ENCODE data around the gene JTB.

The JTB gene

DNA sequence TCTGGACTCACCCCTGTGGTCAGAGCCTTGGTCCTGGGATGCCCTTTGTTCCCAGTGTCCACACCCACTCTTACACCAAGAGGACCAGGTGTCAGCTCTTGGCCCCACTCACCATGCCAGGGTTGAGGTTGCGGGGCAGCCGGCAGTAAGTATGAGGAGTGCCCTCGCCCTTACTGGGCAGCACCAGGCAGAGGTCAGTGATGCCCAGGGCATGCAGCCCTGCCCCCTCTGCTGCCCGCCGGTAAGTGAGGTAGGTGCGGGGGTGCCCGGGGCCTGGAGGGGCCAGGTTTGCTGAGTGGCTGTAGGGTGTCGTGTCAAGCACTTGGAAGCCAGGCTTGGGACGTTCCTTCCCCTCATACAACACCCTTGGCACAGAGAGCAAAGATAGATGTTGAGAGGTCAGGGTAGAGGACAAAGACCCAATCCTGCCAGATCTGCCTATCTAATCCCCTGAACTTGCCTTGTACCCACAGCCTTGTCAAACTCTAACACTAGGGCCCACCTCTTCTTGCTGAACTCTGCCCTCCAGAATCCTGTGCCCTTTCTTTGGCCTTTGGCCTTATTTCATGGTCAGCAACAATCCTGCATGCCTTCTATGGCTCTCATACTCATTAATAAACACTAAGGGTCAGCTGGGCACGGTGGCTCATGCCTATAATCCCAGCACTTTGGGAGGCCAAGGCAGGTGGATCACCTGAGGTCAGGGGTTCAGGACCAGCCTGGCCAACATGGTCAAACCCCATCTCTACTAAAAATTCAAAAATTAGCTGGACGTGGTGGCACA lies 34.5 kb downstream of the JTB start:
- Mint-ChIP-seq H3K36me3 (ENCODE audit: low read depth) (peaks cover 19% of the 10 kb centered on the region), H3K27me3 (ENCODE audit: low read depth) (no peaks in the 10 kb centered on the region), H3K4me1 (peaks cover 10% of the 10 kb centered on the region), H3K9me3 (no peaks in the 10 kb centered on the region), H3K4me3 (no peak overlapping the region), H3K27ac (no peak overlapping the region)
- TF ChIP-seq CTCF (IDR thresholded peaks at IDR 0.05; ENCODE audit: unreplicated experiment in 3 of 3), result no peak

DNA sequence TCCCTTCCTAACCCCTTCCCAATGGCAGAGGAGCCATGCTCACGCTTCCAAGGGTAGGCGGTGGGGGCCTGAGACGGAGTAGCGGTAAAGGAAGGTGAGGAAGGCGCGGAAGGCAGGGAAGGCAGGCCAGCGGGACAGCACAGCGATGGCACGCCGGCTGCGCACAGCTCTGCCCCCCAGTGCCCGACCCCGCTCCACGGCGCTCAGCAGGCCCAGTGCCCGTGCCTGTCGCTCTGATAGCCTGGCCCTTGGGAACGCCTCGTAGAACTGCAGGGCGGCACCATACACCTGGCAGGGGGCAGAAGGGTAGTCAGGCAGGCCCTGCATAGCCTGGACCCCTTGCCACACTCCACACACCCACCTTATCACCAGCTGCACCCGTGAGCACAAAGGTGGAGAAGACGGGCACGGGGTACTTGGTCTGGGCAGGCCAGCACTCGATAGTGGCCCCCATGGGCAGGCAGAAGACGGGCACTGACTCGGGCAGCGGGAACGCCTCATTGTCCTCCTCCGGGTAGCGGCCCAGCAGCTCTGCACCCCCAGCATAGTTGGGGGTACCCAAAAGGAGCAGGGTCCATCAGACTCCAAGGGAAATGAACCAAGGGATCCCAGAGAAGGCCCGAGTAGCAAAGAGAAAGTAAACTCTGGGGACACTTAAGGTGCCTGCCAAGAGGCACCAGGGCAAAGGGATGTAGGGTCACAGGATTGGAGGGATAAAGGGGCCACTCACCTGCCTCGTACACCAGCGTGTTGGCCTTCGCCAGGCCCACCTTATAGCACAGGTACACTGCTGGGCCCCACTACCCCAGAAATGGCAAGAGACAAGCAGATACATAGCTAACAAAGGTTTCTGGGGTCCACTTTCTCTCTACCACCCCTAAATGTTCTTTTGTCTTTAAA lies 35.4 kb downstream of the JTB start:
- Mint-ChIP-seq H3K27ac (no peak overlapping the region), H3K36me3 (ENCODE audit: low read depth) (peaks cover 26% of the 10 kb centered on the region), H3K4me3 (peak overlapping the region in 1 of 3 experiments; percentile 43), H3K27me3 (ENCODE audit: low read depth) (no peaks in the 10 kb centered on the region), H3K4me1 (peaks cover 10% of the 10 kb centered on the region), H3K9me3 (no peaks in the 10 kb centered on the region)
- TF ChIP-seq CTCF (IDR thresholded peaks at IDR 0.05; ENCODE audit: unreplicated experiment in 3 of 3), result no peak

DNA sequence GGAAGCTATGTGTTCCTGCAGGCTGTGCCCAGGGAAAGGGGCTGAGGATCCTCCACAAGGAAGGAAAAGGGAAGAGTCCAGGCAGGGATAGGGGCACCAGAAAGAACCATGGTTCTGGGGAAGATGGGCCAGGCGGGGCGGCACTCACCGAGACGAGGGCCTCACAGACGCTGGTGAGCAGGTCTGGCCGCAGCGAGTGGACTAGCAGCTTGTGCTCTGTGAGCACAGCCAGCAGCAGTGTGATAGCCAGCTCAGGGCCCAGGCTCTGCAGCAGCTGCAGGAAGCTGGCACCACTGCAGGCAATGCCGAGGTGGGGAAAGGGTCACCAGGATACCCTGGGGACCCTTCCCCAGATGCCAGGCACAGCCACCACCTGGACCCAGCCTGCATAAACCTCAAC lies 36.7 kb downstream of the JTB start:
- no peak for TF ChIP-seq CTCF (IDR thresholded peaks at IDR 0.05; ENCODE audit: unreplicated experiment in 3 of 3)
- no peaks in the 10 kb centered on the region for H3K9me3 Mint-ChIP-seq

DNA sequence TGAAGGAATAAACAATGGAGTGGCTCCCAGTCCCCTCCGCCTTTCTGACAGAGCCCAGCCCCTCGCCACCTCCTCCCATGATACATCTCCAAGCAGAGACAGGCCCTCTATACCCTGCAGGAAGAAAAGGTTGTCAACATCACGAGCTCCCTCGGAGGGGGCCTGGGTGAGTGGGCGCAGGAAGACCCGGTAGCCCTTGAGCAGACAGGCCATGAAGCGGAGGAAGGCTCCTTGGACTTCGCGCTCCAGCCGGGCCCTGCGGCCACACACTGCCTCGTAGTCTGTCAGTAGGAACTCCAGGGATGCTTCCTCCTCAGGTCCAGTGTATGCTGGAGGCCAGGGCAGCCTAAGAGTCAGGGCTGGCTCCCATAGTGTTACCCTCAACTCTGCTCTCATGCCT lies 38.0 kb downstream of the JTB start:
- H3K36me3 Mint-ChIP-seq (ENCODE audit: low read depth), result peaks cover 44% of the 10 kb centered on the region
- peaks cover 2% of the 10 kb centered on the region for H3K4me1 Mint-ChIP-seq
- no peak overlapping the region for H3K4me3 Mint-ChIP-seq
- H3K27me3 Mint-ChIP-seq (ENCODE audit: low read depth), result no peaks in the 10 kb centered on the region
- no peak for TF ChIP-seq CTCF (IDR thresholded peaks at IDR 0.05; ENCODE audit: unreplicated experiment in 3 of 3)
- no peak overlapping the region for H3K27ac Mint-ChIP-seq
- no peaks in the 10 kb centered on the region for H3K9me3 Mint-ChIP-seq

More for the DNA sequence above, 36.7 kb downstream of the JTB start:
- H3K4me1 Mint-ChIP-seq, result peaks cover 10% of the 10 kb centered on the region
- peaks cover 37% of the 10 kb centered on the region for H3K36me3 Mint-ChIP-seq (ENCODE audit: low read depth)
- H3K27me3 Mint-ChIP-seq (ENCODE audit: low read depth), result no peaks in the 10 kb centered on the region
- H3K27ac Mint-ChIP-seq, result no peak overlapping the region
- no peak overlapping the region for H3K4me3 Mint-ChIP-seq

DNA sequence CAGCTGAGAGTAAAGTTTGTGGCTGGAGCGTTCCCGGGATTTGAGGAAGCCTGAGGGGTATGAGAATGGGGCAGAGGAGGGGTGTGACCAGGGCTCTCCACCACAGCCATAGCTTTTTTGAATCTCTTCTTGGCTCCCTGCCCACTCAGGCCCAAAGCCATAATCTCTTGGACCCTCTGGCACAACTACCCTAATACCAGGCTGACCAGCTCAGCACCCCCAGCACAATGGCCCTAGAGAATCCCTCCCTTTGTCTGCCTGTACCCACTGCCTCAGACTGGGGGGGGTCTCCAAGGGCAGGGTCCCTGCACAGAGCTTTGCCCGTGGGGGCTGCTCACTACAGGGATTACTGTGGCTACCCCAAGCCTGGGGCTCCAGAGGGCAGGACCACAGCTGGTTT lies 38.5 kb downstream of the JTB start:
- H3K9me3 Mint-ChIP-seq, result no peaks in the 10 kb centered on the region
- H3K27me3 Mint-ChIP-seq (ENCODE audit: low read depth), result no peaks in the 10 kb centered on the region
- no peak overlapping the region for H3K27ac Mint-ChIP-seq
- no peak overlapping the region for H3K4me3 Mint-ChIP-seq
- no peak for TF ChIP-seq CTCF (IDR thresholded peaks at IDR 0.05; ENCODE audit: unreplicated experiment in 3 of 3)
- H3K36me3 Mint-ChIP-seq (ENCODE audit: low read depth), result peaks cover 47% of the 10 kb centered on the region
- H3K4me1 Mint-ChIP-seq, result no peaks in the 10 kb centered on the region
